Measurements from ENCODE around the gene LHFPL2. TPM values are rescaled to one million over a fixed set of nuclear protein-coding genes. Genes with fewer than 3 reads are reported as not detected.

LHFPL2 gene
- polyA plus RNA-seq, 3 donors = 3.7 to 11.6 (median 7.3) TPM

- Histone ChIP-seq H3K9me3 (replicated peaks in 1 of 2; ENCODE audit: control insufficient read depth in 1 of 2, insufficient read depth in 1 of 2, low read length in 2 of 2) (no peaks in the 10 kb centered on the region), H3K4me2 (replicated peaks; ENCODE audit: extremely low read depth, low read length, poor library complexity, severe bottlenecking) (no peak overlapping the region), H3K4me1 (ENCODE audit: control insufficient read depth in 1 of 2, insufficient read depth in 2 of 2, low read length in 2 of 2) (no peaks in the 10 kb centered on the region), H3K36me3 (replicated peaks in 1 of 2; ENCODE audit: control insufficient read depth in 1 of 2, insufficient read depth in 2 of 2, low read length in 2 of 2) (no peaks in the 10 kb centered on the region), H3K4me3 (replicated peaks in 1 of 3; ENCODE audit: low read depth in 2 of 3, low read length in 3 of 3) (no peak overlapping the region), H2AFZ (ENCODE audit: insufficient read depth, low read depth, low read length, poor library complexity, severe bottlenecking) (no peak overlapping the region), H3K9ac (ENCODE audit: insufficient read depth, low read length, poor library complexity, severe bottlenecking) (no peak overlapping the region), H3K79me2 (ENCODE audit: insufficient read depth, low read length) (no peaks in the 10 kb centered on the region), H3K27ac (ENCODE audit: low read depth in 1 of 2, low read length in 2 of 2) (no peak overlapping the region), H4K20me1 (ENCODE audit: insufficient read depth, low read length) (no peaks in the 10 kb centered on the region), H3K27me3 (ENCODE audit: control insufficient read depth in 2 of 2, insufficient read depth in 2 of 2, low read length in 2 of 2) (no peaks in the 10 kb centered on the region)
- H3K4me1 Mint-ChIP-seq = no peaks in the 10 kb centered on the region
- no CpG with 5 or more reads among the region's 4 CpGs for WGBS (ENCODE audit: insufficient coverage)
- peaks cover 3 to 8% (median 4%) of the 10 kb centered on the region in 3 donors for H3K27me3 Mint-ChIP-seq (ENCODE audit: low read depth in 3 of 3)
- no peak for TF ChIP-seq CTCF (IDR thresholded peaks at IDR 0.05)
- no peak overlapping the region for H3K4me3 Mint-ChIP-seq
- H3K27ac Mint-ChIP-seq = no peak overlapping the region
- intact Hi-C loops (cut with micrococcal nuclease) = no loop called here
- no peak for DNase-seq
- no peaks in the 10 kb centered on the region for H3K36me3 Mint-ChIP-seq
- peaks cover 0 to 4% (median 0%) of the 10 kb centered on the region in 7 donors for H3K9me3 Mint-ChIP-seq
These were observed 42.3 kb downstream of the LHFPL2 start for GRCh38 chr5:78606241-78606640.

- no peaks in the 10 kb centered on the region for H3K36me3 Mint-ChIP-seq
- no peaks in the 10 kb centered on the region for H4K20me1 ChIP-seq (ENCODE audit: insufficient read depth, low read length)
- H3K9ac ChIP-seq (ENCODE audit: insufficient read depth, low read length, poor library complexity, severe bottlenecking) = no peak overlapping the region
- no peaks in the 10 kb centered on the region for H3K4me1 ChIP-seq (ENCODE audit: control insufficient read depth in 1 of 2, insufficient read depth in 2 of 2, low read length in 2 of 2)
- no peak overlapping the region for H3K4me3 ChIP-seq (replicated peaks in 1 of 3; ENCODE audit: low read depth in 2 of 3, low read length in 3 of 3)
- no peaks in the 10 kb centered on the region for H3K36me3 ChIP-seq (replicated peaks in 1 of 2; ENCODE audit: control insufficient read depth in 1 of 2, insufficient read depth in 2 of 2, low read length in 2 of 2)
- H3K27me3 ChIP-seq (ENCODE audit: control insufficient read depth in 2 of 2, insufficient read depth in 2 of 2, low read length in 2 of 2) = no peaks in the 10 kb centered on the region
- H3K27ac Mint-ChIP-seq = no peak overlapping the region
- H3K4me3 Mint-ChIP-seq = no peak overlapping the region
- H3K79me2 ChIP-seq (ENCODE audit: insufficient read depth, low read length) = no peaks in the 10 kb centered on the region
- no peaks in the 10 kb centered on the region for H3K4me1 Mint-ChIP-seq
- no peaks in the 10 kb centered on the region for H3K9me3 ChIP-seq (replicated peaks in 1 of 2; ENCODE audit: control insufficient read depth in 1 of 2, insufficient read depth in 1 of 2, low read length in 2 of 2)
- peaks cover 0 to 4% (median 0%) of the 10 kb centered on the region in 7 donors for H3K9me3 Mint-ChIP-seq
- no peak overlapping the region for H2AFZ ChIP-seq (ENCODE audit: insufficient read depth, low read depth, low read length, poor library complexity, severe bottlenecking)
- TF ChIP-seq CTCF (IDR thresholded peaks at IDR 0.05) = no peak
- no peak overlapping the region for H3K27ac ChIP-seq (ENCODE audit: low read depth in 1 of 2, low read length in 2 of 2)
- peaks cover 3 to 8% (median 3%) of the 10 kb centered on the region in 3 donors for H3K27me3 Mint-ChIP-seq (ENCODE audit: low read depth in 3 of 3)
- no peak for DNase-seq
- intact Hi-C loops (cut with micrococcal nuclease) = no loop called here
- H3K4me2 ChIP-seq (replicated peaks; ENCODE audit: extremely low read depth, low read length, poor library complexity, severe bottlenecking) = no peak overlapping the region
- no CpG with 5 or more reads among the region's 2 CpGs for WGBS (ENCODE audit: insufficient coverage)
These were observed 43.0 kb downstream of the LHFPL2 start for GRCh38 chr5:78605611-78606010.

All from CD14-positive monocyte (primary cell).